K562 (cell line): Measurements from ENCODE around the gene DVL2.

ENCODE experiments used
- BRD4 ChIP-seq: fragments of 200-600 bp; sonication (generic); IDR thresholded peaks from 2 replicates; pipeline ENCODE4 v1.6.1; 2017; ENCODE audit warnings: inconsistent platforms
- CHD4 ChIP-seq: fragments of 200-600 bp; sonication (generic); IDR thresholded peaks from 3 replicates; pipeline ENCODE4 v1.6.1; 2012; ENCODE audit warnings: low read depth, mild to moderate bottlenecking, mixed read lengths, low read length, inconsistent platforms; ENCODE audit not compliant: insufficient read depth, insufficient replicate concordance, poor library complexity, severe bottlenecking
- JUND ChIP-seq, 2 experiments: IDR thresholded peaks; 2 replicates in 1 of 2; 3 replicates in 1 of 2; pipeline ENCODE4 v1.6.1; 2011; ENCODE audit warnings: borderline replicate concordance in 2 of 2, low read depth in 2 of 2, low read length in 2 of 2, improper control_type of control experiment in 1 of 2, missing biosample characterization in 1 of 2, missing genetic modification characterization in 1 of 2, missing genetic modification reagents in 1 of 2
- MYC ChIP-seq, 2 experiments: fragments of 250-450 bp in 1 of 2; sonication (Bioruptor Pico) in 1 of 2; IDR thresholded peaks; 2 replicates each; pipeline versions ENCODE4 v1.5.1 to v1.6.1; 2012 to 2021; ENCODE audit warnings: low read depth in 2 of 2, borderline replicate concordance in 1 of 2, improper control_type of control experiment in 1 of 2, low read length in 1 of 2, mild to moderate bottlenecking in 1 of 2, moderate library complexity in 1 of 2
- NR3C1 ChIP-seq: sonication (generic); formaldehyde crosslinking; IDR thresholded peaks from 2 replicates; pipeline ENCODE4 v1.8.1; 2022; ENCODE audit warnings: missing genetic modification reagents
- POLR2A ChIP-seq: fragments of 450-650 bp; conservative IDR thresholded peaks from 2 replicates; pipeline ENCODE4 v1.6.1; 2016
- RNF2 ChIP-seq: sonication (generic); IDR thresholded peaks from 2 replicates; pipeline ENCODE4 v1.6.1; 2016
- SMAD4 ChIP-seq: fragments of 250-450 bp; sonication (Bioruptor Pico); conservative IDR thresholded peaks from 2 replicates; pipeline ENCODE4 v1.8.0; 2021; ENCODE audit warnings: inconsistent platforms, mild to moderate bottlenecking, moderate library complexity
- TF ChIP-seq, protein P1 (sequence below), 3 experiments: IDR thresholded peaks in 2 of 3; conservative IDR thresholded peaks in 1 of 3; 2 replicates each; pipeline ENCODE4 v1.5.1; 2011 to 2012; ENCODE audit warnings: low read length in 3 of 3, mild to moderate bottlenecking in 3 of 3, control low read depth in 2 of 3, improper control_type of control experiment in 1 of 3, inconsistent platforms in 1 of 3, low read depth in 1 of 3, mixed read lengths in 1 of 3, moderate library complexity in 1 of 3; ENCODE audit not compliant: insufficient read depth in 2 of 3
- TF ChIP-seq, protein P2 (sequence below): sonication (generic); formaldehyde crosslinking; IDR thresholded peaks from 2 replicates; pipeline ENCODE4 v1.5.0; 2020; ENCODE audit warnings: missing genetic modification reagents

DNA sequence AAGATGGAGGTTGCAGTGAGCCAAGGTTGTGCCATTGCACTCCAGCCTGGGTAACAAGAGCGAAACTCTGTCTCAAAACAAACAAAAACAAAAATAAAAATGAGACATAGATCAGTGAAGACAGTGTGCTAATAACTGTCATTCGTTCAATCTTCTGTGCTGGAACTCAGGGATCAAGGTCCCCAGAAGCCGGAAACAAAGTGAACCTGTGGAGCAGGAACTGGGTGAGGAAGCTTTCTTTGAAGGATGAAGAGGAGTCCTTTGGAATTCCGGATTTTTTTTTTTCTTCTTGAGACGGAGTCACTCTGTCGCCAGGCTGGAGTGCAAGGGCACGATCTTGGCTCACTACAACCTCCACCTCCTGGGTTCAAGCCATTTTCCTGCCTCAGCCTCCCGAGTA lies 45.1 kb upstream of the DVL2 start:
- TF ChIP-seq, protein P1, sequence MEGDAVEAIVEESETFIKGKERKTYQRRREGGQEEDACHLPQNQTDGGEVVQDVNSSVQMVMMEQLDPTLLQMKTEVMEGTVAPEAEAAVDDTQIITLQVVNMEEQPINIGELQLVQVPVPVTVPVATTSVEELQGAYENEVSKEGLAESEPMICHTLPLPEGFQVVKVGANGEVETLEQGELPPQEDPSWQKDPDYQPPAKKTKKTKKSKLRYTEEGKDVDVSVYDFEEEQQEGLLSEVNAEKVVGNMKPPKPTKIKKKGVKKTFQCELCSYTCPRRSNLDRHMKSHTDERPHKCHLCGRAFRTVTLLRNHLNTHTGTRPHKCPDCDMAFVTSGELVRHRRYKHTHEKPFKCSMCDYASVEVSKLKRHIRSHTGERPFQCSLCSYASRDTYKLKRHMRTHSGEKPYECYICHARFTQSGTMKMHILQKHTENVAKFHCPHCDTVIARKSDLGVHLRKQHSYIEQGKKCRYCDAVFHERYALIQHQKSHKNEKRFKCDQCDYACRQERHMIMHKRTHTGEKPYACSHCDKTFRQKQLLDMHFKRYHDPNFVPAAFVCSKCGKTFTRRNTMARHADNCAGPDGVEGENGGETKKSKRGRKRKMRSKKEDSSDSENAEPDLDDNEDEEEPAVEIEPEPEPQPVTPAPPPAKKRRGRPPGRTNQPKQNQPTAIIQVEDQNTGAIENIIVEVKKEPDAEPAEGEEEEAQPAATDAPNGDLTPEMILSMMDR (IDR thresholded peaks at IDR 0.05 in 2 of 3, conservative IDR thresholded peaks at IDR 0.05 in 1 of 3; ENCODE audit: insufficient read depth in 2 of 3, low read depth in 1 of 3, low read length in 3 of 3) = no peak
- TF ChIP-seq SMAD4 (no peak), BRD4 (no peak), POLR2A (no peak), RNF2 (no peak), MYC (IDR thresholded peaks at IDR 0.05; ENCODE audit: low read depth, low read length) (no peak), MYC (CRISPR knock-in tag; IDR thresholded peaks at IDR 0.05; ENCODE audit: borderline replicate concordance, low read depth) (no peak), JUND (IDR thresholded peaks at IDR 0.05; ENCODE audit: borderline replicate concordance, low read depth, low read length) (no peak), JUND (tag; IDR thresholded peaks at IDR 0.05; ENCODE audit: borderline replicate concordance, low read depth, low read length) (no peak), CHD4 (no peak), NR3C1 (CRISPR knock-in tag) (no peak)
- TF ChIP-seq, protein P2, sequence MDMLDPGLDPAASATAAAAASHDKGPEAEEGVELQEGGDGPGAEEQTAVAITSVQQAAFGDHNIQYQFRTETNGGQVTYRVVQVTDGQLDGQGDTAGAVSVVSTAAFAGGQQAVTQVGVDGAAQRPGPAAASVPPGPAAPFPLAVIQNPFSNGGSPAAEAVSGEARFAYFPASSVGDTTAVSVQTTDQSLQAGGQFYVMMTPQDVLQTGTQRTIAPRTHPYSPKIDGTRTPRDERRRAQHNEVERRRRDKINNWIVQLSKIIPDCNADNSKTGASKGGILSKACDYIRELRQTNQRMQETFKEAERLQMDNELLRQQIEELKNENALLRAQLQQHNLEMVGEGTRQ (CRISPR knock-in tag) = no peak
